GM18526 (cell line): ENCODE data around the gene NRXN2.
A peak's percentile ranks its signal among the peaks of the same experiment; 100 is the strongest.

Experiments
- POLR2A ChIP-seq: IDR thresholded peaks from 3 replicates; pipeline ENCODE4 v1.6.1; 2011; ENCODE audit not compliant: insufficient read length; ENCODE audit errors: extremely low read depth

The NRXN2 gene

DNA sequence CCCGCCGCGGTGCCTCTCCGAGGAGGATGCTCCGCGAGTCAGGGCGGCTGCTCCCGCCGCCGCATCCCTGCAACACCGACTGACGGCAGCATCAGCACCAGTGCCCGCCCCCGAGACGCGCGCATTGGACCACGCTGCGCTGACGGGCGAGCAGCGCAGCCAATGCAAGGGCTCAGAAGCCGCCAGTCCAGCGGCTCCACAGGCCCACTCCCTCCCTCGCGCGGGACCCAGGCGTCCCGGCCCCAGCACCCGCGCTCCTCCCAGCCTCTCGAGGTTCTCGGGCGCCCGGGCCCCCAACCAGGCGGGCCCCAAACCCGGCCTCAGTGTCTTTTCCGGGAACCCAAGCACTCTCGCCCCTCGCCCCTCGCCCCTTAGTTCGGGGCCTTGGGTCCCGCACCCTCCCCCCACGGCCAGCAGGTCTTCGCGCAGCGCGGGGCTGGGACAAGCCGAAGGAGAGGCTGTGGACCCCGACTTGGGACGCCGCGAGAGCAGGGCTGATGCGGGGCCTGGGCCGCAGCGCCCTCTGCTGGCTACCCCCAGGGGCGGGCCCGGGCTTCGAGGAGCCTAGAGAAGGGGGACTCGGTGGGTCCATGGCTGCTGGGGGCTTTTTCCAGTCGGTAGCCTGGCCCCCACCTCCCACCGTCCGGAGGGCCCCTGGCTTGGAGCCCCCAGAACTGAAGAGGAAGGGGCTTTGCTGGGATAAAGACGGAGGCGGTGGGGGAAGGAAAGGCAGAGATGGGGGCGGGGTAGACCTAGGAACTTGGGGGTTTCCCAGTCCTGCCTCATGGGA lies at the start of gene NRXN2:
Gene NRXN2 (minus strand): TSS at position 81 of the 790 bp plus-strand sequence. CDS start 9,498 bp downstream, outside the sequence.
- TF ChIP-seq POLR2A: no peak

DNA sequence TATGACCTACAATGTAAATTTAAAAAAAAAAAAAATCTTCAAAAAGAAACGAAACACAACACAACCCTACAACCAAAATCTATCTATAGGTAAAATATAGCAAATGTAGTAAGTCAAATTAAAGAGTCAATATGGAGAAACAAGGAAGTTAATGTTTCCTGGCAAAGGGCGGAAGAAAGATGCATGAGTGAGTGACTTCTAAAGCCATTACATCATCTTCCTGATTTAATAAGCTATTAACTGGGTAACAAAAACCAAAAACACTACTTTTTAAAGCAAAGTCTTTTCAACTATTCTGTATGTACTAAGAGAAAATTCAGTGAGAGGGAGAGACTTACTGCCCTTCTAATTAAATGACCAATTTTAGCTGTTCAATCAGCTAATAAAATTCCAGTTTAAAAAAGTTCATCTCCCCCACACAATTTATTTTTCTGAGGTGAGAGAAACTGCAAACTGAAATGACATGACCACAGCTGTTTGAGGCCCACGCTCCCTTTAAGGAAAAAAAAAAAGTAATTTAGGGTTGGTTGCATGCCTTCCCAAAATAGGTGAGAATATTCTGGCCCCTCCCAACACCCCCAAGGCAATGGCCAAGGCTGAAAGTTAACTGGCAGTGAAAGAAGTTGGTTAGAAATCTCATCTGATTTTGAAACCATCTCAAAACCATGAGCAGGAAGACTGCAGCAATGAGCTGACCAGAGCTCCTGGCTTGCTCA lies 49.5 kb upstream of the NRXN2 start:
- no peak for TF ChIP-seq POLR2A

DNA sequence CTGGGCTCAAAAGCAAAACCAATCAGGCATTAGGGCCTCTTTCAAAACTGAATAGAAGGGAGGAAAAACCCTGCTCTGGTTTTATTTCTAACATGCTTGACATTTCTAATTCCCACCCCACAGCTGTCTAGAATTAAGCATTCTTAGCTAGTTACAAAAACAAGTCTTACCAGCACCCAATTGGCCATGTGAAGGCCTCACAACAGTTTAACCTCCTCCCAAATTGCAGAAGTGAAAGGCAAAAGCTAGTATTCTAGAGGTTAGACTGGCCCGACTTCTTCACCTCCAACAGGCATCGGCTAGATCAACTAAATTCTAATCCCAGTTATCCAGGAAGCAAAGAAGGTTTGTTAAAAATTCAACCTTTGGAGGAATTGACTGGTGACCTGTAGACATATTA lies 48.9 kb upstream of the NRXN2 start:
- TF ChIP-seq POLR2A: no peak

DNA sequence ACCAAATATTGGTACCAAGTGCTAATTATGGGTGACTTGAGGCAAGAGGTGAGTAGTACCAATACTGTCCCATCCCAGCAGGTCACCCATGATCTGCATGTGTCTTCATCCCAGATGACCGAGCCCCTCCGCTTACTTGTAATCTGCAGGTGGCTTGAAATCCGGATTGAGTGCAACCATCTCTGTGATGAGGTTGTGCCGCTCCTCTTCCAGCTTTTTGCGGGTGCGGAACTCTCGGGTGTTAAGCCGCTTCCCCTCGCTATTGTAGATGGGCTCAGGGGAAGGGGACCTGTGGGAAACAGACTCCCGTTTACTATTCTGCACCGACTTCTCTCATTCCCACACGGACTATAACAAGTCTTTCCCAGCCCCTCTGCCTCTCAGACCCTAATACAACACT lies 47.1 kb upstream of the NRXN2 start:
- no peak for TF ChIP-seq POLR2A

DNA sequence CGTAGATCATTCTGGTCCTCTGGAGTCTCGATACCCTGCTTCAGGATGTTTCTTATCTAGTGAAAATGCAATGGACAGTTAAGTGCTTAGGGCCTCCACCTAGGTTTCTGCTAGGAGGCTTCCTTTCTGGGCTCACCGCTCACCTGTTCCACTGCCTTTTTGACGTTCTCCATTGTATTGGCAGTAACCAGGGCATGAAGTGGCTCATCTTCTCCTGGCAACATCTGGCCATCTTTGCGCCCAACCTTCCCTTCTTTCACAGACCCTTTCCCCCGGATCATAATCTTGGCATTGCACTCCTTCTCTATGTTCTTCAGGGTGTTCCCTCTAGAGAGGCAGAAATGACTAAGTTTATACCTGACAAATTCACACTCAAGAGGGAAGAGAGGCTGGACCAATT lies 46.3 kb upstream of the NRXN2 start:
- no peak for TF ChIP-seq POLR2A

DNA sequence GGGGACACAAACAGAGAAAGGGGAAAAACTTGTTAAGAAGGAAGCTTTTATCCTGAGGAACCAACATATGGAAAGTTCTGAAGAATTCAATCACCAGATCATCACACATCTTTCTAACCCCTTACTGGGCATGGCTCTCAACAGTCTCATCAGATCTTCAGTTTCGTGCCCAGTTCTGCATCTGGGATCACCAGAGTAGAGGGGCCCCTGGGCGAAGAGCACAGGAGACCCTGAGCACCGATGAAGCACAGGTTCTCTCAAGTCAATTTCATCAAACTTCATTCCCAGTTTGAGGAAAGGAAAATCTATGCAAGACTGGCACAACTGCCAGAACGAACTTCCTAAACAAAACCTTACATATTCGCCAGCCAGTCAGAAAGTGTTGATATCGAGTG lies 45.3 kb upstream of the NRXN2 start:
- no peak for TF ChIP-seq POLR2A

DNA sequence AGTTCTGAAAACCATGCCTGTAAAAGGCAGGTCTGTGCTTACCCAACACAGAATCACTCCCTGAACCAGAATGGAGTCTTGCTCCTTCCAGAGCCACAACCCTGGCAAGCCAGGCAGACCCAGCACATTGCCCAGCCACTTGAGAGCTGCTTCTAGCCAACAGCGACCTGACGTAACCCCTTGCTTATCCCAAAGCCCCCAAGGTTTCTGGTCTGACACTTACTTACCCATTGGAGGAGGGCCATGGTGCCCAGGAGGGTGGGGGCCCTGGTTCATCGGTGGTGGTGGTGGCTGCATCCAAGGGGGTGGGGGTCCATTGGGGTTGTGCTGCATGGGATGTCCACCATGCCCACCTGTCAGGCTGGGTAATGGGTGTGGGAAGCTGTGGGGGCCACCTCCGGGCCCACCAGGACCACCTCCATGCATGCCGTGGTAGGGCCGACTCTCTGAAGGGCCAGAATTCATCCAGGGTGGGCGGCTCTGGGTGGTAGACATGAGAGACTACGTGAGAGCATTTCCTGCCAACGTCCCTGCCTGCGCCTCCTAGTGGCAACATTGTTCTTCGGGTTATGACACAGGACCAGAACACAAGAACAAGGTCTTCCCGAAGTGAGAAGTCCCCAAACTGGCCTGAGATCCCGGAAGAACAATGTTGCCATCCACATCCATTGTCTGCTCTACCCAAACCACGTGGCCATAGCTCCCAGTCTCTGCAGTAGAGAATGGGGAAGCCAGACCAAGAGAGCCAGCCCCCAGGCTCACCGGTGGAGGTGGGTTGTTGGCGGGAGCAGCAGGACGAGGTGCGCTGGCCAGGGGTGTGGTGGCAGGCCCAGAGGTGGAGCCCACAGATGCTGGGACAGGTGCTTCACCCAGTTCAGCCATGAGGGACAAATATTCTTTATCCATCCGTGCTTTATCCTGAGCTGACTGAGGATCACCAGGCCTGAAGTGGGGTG lies 44.6 kb upstream of the NRXN2 start:
- TF ChIP-seq POLR2A: no peak

DNA sequence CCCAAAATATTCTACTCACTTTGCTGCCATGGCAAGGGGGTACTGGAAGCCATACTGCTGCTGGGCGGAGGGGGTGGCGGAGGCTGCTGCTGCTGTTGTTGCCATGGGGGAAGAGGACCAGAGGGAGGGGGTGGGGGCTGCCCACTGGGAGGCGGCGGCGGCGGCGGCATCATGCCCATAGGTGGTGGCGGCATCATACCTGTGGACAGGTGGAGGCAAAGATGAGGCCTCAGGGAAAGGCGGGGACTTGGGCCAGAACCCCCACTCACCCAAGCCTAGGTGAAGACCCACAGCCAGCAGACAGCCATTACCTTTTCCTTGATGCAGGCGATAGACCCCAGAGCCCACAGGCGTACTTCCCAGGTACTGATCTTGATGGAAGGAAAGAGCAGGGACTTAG lies 43.9 kb upstream of the NRXN2 start:
- TF ChIP-seq POLR2A: no peak

DNA sequence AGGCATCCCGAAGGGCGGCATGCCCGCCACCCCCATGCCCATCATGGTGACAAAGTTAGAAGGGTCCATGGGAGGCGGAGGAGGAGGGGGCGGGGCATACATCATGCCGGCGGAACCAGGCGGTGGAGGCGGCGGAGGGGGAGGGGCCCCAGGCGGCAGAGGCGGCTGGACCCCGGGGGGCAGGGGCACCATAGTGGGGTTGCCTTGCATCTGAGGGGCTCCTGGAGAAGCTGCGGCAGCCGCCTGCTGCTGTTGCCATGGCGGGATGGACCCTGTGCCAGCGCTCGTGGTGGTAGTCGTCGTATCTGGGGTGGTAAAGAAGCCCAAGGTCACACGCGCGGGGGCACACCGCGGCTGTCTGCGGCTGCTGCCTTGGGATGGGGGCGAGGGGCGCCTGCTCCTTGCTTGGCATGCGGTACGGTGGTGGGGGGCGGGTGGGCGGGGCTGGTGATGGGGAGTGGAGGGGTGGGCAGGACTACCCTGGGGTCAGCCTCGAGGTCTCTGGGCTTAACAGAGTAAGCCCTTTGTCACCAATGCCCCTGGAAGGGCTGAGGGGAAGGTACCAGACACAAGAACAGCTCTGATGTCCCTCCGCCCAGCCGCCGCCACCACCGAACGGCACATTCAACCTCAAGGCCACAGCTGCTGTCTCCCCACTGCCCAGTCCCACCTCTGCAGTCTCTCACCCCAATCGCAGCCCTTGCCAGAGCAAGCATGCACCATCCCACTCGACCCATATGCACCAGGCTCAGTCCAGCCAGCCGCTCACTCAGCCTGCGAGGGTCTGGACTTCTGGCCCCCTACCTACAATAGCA lies 43.1 kb upstream of the NRXN2 start:
- TF ChIP-seq POLR2A: no peak

DNA sequence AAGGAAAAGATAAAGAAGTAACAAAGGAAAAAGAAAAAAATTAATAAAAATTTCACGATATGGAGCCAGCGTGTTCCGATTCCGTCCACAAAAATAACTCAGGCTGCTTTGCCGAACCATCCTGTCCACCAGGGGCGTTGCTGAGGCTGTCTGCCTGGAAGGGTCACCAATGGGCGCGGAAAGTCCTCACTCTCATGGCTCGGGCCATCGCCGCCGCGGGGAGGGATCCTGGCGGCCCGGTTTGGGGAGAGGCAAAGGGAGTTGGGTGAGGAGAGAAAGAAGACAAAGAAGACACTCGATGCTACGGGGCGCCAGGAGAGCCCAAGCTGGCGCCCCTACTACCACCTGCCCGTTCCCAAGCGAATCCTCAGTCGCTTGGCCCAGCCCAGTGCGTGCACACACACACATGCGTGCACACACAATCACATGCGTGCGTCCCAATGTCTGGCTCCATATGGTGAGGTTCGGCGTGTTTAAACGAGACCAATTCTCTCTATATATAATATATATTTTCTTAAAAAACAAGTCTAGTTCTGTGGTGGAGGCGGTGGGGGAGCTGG lies 42.4 kb upstream of the NRXN2 start:
- TF ChIP-seq POLR2A: no peak

DNA sequence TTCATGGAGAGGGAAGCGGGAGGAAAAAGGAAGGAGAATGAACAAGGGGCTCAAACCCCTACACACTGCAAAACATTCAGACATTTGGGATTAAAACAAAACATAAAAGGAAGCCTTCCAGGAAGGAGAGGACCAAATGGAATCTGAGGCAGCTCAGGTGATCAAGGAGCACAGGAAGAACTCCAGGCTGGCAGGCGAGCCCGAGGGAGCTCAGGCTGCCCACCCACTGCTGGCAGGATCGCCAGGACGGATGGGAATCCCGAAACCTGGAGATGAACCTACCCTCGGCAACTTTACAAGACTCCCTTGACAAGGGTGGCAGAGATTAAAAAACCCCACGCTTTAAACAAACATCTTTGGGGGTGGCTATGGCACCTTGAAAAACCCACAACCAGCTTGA lies 41.8 kb upstream of the NRXN2 start:
- no peak for TF ChIP-seq POLR2A

DNA sequence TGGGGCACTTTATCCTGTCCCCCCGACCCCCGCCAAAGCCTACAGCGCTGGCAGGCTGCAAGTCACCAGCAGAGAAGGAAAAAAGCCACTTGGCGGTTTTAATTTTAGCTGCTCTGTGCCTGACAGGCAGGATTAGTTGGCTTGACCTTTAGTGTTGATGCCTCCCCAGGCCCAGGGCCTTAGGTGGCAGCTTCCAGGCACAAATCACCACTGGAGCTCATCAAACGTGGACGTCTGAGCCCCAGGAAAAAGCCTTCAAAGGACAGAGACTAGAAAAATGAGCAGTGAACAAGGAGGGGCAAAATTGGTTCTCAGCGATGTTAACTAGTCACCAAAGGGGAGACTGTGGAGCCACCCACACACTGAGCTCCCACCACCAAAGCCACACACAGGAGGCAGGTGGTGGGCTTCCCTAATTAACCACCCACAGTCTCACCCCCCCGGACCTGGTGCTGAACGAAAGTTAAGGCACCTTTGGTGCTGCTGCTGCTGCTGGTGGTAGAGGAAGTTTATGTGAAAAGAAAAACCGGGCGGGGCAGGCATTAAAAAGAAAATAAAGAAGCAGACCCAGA lies 41.1 kb upstream of the NRXN2 start:
- no peak for TF ChIP-seq POLR2A

DNA sequence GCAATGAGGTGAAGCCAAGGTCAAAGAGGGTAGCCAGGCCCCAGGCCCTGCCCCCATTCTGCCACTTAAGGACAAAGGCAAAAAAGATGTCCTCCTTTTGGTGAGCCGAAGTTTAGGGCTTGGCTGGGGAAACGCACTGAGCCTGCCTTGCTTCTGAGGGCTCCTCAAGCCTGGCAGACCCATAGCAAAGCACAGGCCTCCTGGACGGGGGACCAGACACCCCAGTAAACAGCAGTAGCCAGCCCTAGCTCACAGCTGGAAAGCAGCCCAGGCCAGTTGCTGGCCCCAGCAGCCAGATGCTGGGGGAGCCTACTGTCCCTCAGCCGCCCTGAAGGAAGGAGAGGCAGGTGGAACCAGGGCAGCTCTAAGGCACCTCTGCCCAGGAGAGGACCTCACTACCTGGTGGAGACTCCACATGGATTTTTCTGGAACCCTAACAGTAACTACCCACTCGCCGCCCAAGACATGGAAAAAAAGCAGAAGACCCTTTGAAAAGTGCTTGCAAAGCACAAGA lies 40.6 kb upstream of the NRXN2 start:
- TF ChIP-seq POLR2A: peak; percentile 24
